ENCODE data around the gene ZNF688. TPM values are rescaled to one million over a fixed set of nuclear protein-coding genes. Genes with fewer than 3 reads are reported as not detected.
"Not testable (repeated sequence)": the region's sequence is repeated elsewhere in the genome, so short reads cannot be mapped to it uniquely, and the experiment has no call there.

Gene ZNF688
- total and polyA plus RNA-seq, 4 donors: 8.6 to 23.3 (median 16.5) TPM

DNA sequence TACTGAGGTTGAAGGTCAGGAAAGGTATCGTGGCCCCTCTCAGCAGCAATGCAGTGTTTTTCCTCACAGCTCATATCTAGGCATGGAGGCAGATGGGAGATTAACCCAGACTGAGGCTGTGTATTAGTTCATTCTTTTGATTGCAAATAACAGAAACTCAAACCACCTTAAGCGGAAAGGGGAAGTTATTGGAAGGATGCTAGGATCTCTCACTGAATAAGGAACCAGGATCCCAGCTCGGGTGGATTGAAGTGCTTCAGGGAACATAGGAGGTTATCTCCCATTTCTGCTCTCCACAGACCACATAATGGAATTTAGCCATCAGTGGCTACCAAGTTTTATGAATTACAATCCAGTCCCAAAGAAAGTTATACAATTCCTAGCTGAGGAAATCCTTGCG, 30.5 kb upstream of the ZNF688 start:
- no peak overlapping the region for H3K27ac ChIP-seq (ENCODE audit: low read depth in 1 of 2, low read length in 1 of 2)
- H3K9me3 ChIP-seq (ENCODE audit: control insufficient read depth in 4 of 4, insufficient read depth in 3 of 4, low read length in 3 of 4): no peaks in the 10 kb centered on the region
- H3K27me3 ChIP-seq (ENCODE audit: control insufficient read depth in 3 of 3, insufficient read depth in 3 of 3, low read length in 2 of 3): no peaks in the 10 kb centered on the region
- no peak for TF ChIP-seq CTCF (IDR thresholded peaks at IDR 0.05; ENCODE audit: control extremely low read depth, extremely low read depth)
- H3K4me3 ChIP-seq: no peak overlapping the region
- WGBS, 2 donors: 55 to 79% methylated on average over 4 of the region's 4 CpGs
- ATAC-seq (ENCODE audit: insufficient read depth, low FRiP score) (no peak), DNase-seq (no peak)
- H3K9ac ChIP-seq (ENCODE audit: insufficient read depth in 1 of 2, low read length in 2 of 2): no peak overlapping the region
- no peaks in the 10 kb centered on the region for H3K4me1 ChIP-seq (ENCODE audit: control insufficient read depth in 5 of 5, insufficient read depth in 5 of 5, low read length in 5 of 5)
- peaks cover 11 to 19% (median 16%) of the 10 kb centered on the region in 4 donors for H3K36me3 ChIP-seq (ENCODE audit: control insufficient read depth in 4 of 4, insufficient read depth in 4 of 4, low read length in 4 of 4)

DNA sequence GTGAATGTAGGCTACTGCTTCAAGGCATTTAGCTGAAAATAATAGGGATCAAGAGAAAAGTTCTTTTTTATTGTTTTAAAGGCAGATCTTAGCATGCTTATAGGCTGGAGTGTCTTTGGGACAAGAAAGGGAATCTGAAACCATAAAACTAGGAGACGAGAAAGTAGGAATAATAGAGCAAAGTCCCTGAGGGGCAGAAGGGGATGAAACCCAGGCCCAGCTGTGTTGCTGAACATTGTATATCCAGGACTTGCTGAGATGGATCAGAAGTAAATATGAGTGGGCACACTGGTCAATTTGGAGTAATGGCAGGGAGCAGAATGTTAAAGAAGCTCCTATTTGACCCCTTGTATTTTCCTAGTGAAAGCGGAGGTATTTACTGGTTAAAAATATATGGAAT, 29.4 kb upstream of the ZNF688 start:
- Histone ChIP-seq H3K9me3 (ENCODE audit: control insufficient read depth in 4 of 4, insufficient read depth in 3 of 4, low read length in 3 of 4) (no peaks in the 10 kb centered on the region), H3K27ac (ENCODE audit: low read depth in 1 of 2, low read length in 1 of 2) (no peak overlapping the region), H3K4me1 (ENCODE audit: control insufficient read depth in 5 of 5, insufficient read depth in 5 of 5, low read length in 5 of 5) (no peaks in the 10 kb centered on the region), H3K36me3 (ENCODE audit: control insufficient read depth in 4 of 4, insufficient read depth in 4 of 4, low read length in 4 of 4) (peaks cover 9 to 19% (median 15%) of the 10 kb centered on the region in 4 donors), H3K9ac (ENCODE audit: insufficient read depth in 1 of 2, low read length in 2 of 2) (no peak overlapping the region), H3K27me3 (ENCODE audit: control insufficient read depth in 3 of 3, insufficient read depth in 3 of 3, low read length in 2 of 3) (no peaks in the 10 kb centered on the region), H3K4me3 (no peak overlapping the region)
- no peak for DNase-seq
- WGBS, 2 donors: 99% methylated on average over 2 of the region's 2 CpGs
- no peak for TF ChIP-seq CTCF (IDR thresholded peaks at IDR 0.05; ENCODE audit: control extremely low read depth, extremely low read depth)
- no peak for ATAC-seq (ENCODE audit: insufficient read depth, low FRiP score)

GRCh38 chr16:30600215-30600614, 28.7 kb upstream of the ZNF688 start:
- WGBS, 2 donors: 77 to 86% methylated on average over 3 of the region's 3 CpGs
- peaks cover 7 to 19% (median 14%) of the 10 kb centered on the region in 4 donors for H3K36me3 ChIP-seq (ENCODE audit: control insufficient read depth in 4 of 4, insufficient read depth in 4 of 4, low read length in 4 of 4)
- TF ChIP-seq CTCF (IDR thresholded peaks at IDR 0.05; ENCODE audit: control extremely low read depth, extremely low read depth): no peak
- no peaks in the 10 kb centered on the region for H3K4me1 ChIP-seq (ENCODE audit: control insufficient read depth in 5 of 5, insufficient read depth in 5 of 5, low read length in 5 of 5)
- H3K9ac ChIP-seq (ENCODE audit: insufficient read depth in 1 of 2, low read length in 2 of 2): no peak overlapping the region
- no peak for ATAC-seq (ENCODE audit: insufficient read depth, low FRiP score)
- H3K9me3 ChIP-seq (ENCODE audit: control insufficient read depth in 4 of 4, insufficient read depth in 3 of 4, low read length in 3 of 4): no peaks in the 10 kb centered on the region
- no peaks in the 10 kb centered on the region for H3K27me3 ChIP-seq (ENCODE audit: control insufficient read depth in 3 of 3, insufficient read depth in 3 of 3, low read length in 2 of 3)
- no peak overlapping the region for H3K4me3 ChIP-seq
- no peak overlapping the region for H3K27ac ChIP-seq (ENCODE audit: low read depth in 1 of 2, low read length in 1 of 2)
- no peak for DNase-seq

DNA sequence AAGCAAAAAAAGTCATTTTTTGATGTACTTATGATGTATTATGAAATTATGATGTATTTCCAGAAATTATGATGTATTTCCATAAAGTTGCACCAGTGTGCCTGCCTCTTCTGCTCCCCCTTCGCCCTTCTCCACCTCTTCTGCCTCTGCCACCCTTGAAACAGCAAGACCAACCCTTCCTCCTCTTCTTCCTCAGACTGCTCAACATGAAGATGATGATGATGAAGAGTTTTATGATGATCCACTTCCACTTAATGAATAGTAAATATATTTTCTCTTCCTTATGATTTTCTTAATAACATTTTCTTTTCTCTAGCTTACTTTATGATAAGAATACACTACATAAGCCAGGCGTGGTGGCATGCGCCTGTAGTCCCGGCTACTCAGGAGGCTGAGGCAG, 21.4 kb upstream of the ZNF688 start:
- H3K4me3 ChIP-seq: no peak overlapping the region
- no peaks in the 10 kb centered on the region for H3K27me3 ChIP-seq (ENCODE audit: control insufficient read depth in 3 of 3, insufficient read depth in 3 of 3, low read length in 2 of 3)
- WGBS, 2 donors: 93 to 98% methylated on average over 4 of the region's 4 CpGs
- no peaks in the 10 kb centered on the region for H3K36me3 ChIP-seq (ENCODE audit: control insufficient read depth in 4 of 4, insufficient read depth in 4 of 4, low read length in 4 of 4)
- H3K27ac ChIP-seq (ENCODE audit: low read depth in 1 of 2, low read length in 1 of 2): no peak overlapping the region
- H3K9ac ChIP-seq (ENCODE audit: insufficient read depth in 1 of 2, low read length in 2 of 2): no peak overlapping the region
- no peak for TF ChIP-seq CTCF (IDR thresholded peaks at IDR 0.05; ENCODE audit: control extremely low read depth, extremely low read depth)
- ATAC-seq (ENCODE audit: insufficient read depth, low FRiP score): no peak
- no peaks in the 10 kb centered on the region for H3K4me1 ChIP-seq (ENCODE audit: control insufficient read depth in 5 of 5, insufficient read depth in 5 of 5, low read length in 5 of 5)
- no peak for DNase-seq
- H3K9me3 ChIP-seq (ENCODE audit: control insufficient read depth in 4 of 4, insufficient read depth in 3 of 4, low read length in 3 of 4): no peaks in the 10 kb centered on the region

DNA sequence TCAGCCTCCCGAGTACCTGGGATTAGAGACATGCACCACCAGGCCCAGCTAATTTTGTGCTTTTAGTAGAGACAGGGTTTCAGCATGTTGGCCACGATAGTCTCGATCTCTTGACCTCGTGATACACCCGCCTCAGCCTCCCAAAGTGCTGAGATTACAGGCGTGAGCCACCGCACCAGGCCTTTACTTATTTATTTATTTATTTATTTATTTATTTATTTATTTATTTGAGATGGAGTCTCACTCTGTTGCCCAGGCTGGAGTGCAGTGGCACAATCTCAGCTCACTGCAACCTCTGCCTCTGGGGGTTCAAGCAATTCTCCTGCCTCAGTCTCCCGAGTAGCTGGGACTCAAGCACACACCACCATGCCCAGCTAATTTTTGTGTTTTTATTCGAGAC, 19.4 kb upstream of the ZNF688 start:
- H3K9ac ChIP-seq (ENCODE audit: insufficient read depth in 1 of 2, low read length in 2 of 2); H3K4me3 ChIP-seq; DNase-seq; H3K4me1 ChIP-seq (ENCODE audit: control insufficient read depth in 5 of 5, insufficient read depth in 5 of 5, low read length in 5 of 5); H3K27me3 ChIP-seq (ENCODE audit: control insufficient read depth in 3 of 3, insufficient read depth in 3 of 3, low read length in 2 of 3); H3K36me3 ChIP-seq (ENCODE audit: control insufficient read depth in 4 of 4, insufficient read depth in 4 of 4, low read length in 4 of 4); ATAC-seq (ENCODE audit: insufficient read depth, low FRiP score); H3K27ac ChIP-seq (ENCODE audit: low read depth in 1 of 2, low read length in 1 of 2); H3K9me3 ChIP-seq (ENCODE audit: control insufficient read depth in 4 of 4, insufficient read depth in 3 of 4, low read length in 3 of 4): not testable (repeated sequence)
- 98% methylated on average over 9 of the region's 9 CpGs for WGBS, 2 donors

- H3K4me1 ChIP-seq (ENCODE audit: control insufficient read depth in 5 of 5, insufficient read depth in 5 of 5, low read length in 5 of 5); DNase-seq; ATAC-seq (ENCODE audit: insufficient read depth, low FRiP score); H3K4me3 ChIP-seq; H3K27me3 ChIP-seq (ENCODE audit: control insufficient read depth in 3 of 3, insufficient read depth in 3 of 3, low read length in 2 of 3); H3K36me3 ChIP-seq (ENCODE audit: control insufficient read depth in 4 of 4, insufficient read depth in 4 of 4, low read length in 4 of 4); H3K27ac ChIP-seq (ENCODE audit: low read depth in 1 of 2, low read length in 1 of 2); H3K9ac ChIP-seq (ENCODE audit: insufficient read depth in 1 of 2, low read length in 2 of 2); H3K9me3 ChIP-seq (ENCODE audit: control insufficient read depth in 4 of 4, insufficient read depth in 3 of 4, low read length in 3 of 4): not testable (repeated sequence)
- WGBS, 2 donors: 95 to 100% methylated on average over 2 of the region's 2 CpGs
Observed at GRCh38 chr16:30589582-30589981, 18.1 kb upstream of the ZNF688 start.

All from lung (tissue), 12 donors.